Neural cell (in vitro differentiated cells): ENCODE data around the gene AGXT2. TPM values are rescaled to one million over a fixed set of nuclear protein-coding genes. Genes with fewer than 3 reads are reported as not detected.

Experiments
- H2AFZ ChIP-seq: fragments of 200-600, 300-800 bp; sonication (generic), shearing (Covaris generic); 2 replicates; pipeline ENCODE4 v1.6.0; 2014; ENCODE audit warnings: low read depth, mild to moderate bottlenecking, antibody characterized with exemption, low read length, moderate library complexity
- H3F3A ChIP-seq: fragments of 200-600 bp; shearing (Covaris generic); 2 replicates; pipeline ENCODE4 v1.6.1; 2016; ENCODE audit warnings: mild to moderate bottlenecking, moderate library complexity, mixed read lengths, antibody characterized with exemption, low read length; ENCODE audit not compliant: insufficient read depth, poor library complexity, severe bottlenecking
- H3K27ac ChIP-seq: fragments of 200-600, 300-800 bp; sonication (generic), shearing (Covaris generic); 2 replicates; pipeline ENCODE4 v1.5.1; 2014; ENCODE audit warnings: mild to moderate bottlenecking, low read length, moderate library complexity
- H3K27me3 ChIP-seq: fragments of 300-800, 200-600 bp; sonication (generic), shearing (Covaris generic); 2 replicates; pipeline ENCODE4 v1.6.0; 2014; ENCODE audit warnings: mild to moderate bottlenecking, low read depth, low read length, moderate library complexity; ENCODE audit not compliant: insufficient read depth
- H3K36me3 ChIP-seq: fragments of 300-800, 200-600 bp; sonication (generic), shearing (Covaris generic); 2 replicates; pipeline ENCODE4 v1.5.1; 2014; ENCODE audit warnings: mild to moderate bottlenecking, antibody characterized with exemption, low read length, moderate library complexity; ENCODE audit not compliant: insufficient read depth
- H3K4me2 ChIP-seq: fragments of 300-800, 200-600 bp; sonication (generic), shearing (Covaris generic); 2 replicates; pipeline ENCODE4 v1.6.0; 2014; ENCODE audit warnings: mild to moderate bottlenecking, low read length
- H3K4me3 ChIP-seq: fragments of 300-800, 200-600 bp; sonication (generic), shearing (Covaris generic); 2 replicates; pipeline ENCODE4 v1.5.1; 2014; ENCODE audit warnings: mild to moderate bottlenecking, low read length, moderate library complexity
- H3K79me2 ChIP-seq: fragments of 200-600 bp; shearing (Covaris generic); replicated peaks from 2 replicates; pipeline ENCODE4 v1.6.0; 2014; ENCODE audit warnings: mild to moderate bottlenecking, low read length, moderate library complexity; ENCODE audit not compliant: insufficient read depth
- H3K9ac ChIP-seq: fragments of 300-800, 200-600 bp; sonication (generic), shearing (Covaris generic); 2 replicates; pipeline ENCODE4 v1.6.1; 2016; ENCODE audit warnings: mild to moderate bottlenecking, low read length, mixed read lengths
- H3K9me2 ChIP-seq: fragments of 200-600 bp; shearing (Covaris generic); 2 replicates; pipeline ENCODE4 v1.6.1; 2016; ENCODE audit warnings: mild to moderate bottlenecking, low read length, mixed read lengths; ENCODE audit not compliant: insufficient read depth
- H3K9me3 ChIP-seq: fragments of 200-600, 300-800 bp; sonication (generic), shearing (Covaris generic); 2 replicates; pipeline ENCODE4 v1.6.1; 2016; ENCODE audit warnings: mild to moderate bottlenecking, mixed run types, low read length, moderate library complexity, mixed read lengths
- H4K20me1 ChIP-seq: fragments of 200-600 bp; shearing (Covaris generic); 2 replicates; pipeline ENCODE4 v1.6.1; 2016; ENCODE audit warnings: mild to moderate bottlenecking, mixed run types; ENCODE audit not compliant: insufficient read depth
- CTCF ChIP-seq: fragments of 450-650 bp; IDR thresholded peaks from 2 replicates; pipeline ENCODE4 v1.5.1; 2014; ENCODE audit warnings: antibody characterized with exemption, mild to moderate bottlenecking, moderate library complexity; ENCODE audit not compliant: poor library complexity, severe bottlenecking
- EP300 ChIP-seq: fragments of 450-650 bp; conservative IDR thresholded peaks from 2 replicates; pipeline ENCODE4 v1.6.1; 2014; ENCODE audit warnings: antibody characterized with exemption, mild to moderate bottlenecking, moderate library complexity; ENCODE audit not compliant: poor library complexity, severe bottlenecking
- EZH2 ChIP-seq: fragments of 200-600, 300-800 bp; shearing (Covaris generic), sonication (generic); IDR thresholded peaks from 2 replicates; pipeline ENCODE4 v1.6.1; 2014; ENCODE audit warnings: antibody characterized with exemption, low read length, borderline replicate concordance, mild to moderate bottlenecking; ENCODE audit not compliant: insufficient read depth, poor library complexity, severe bottlenecking
- MXI1 ChIP-seq: fragments of 450-650 bp; conservative IDR thresholded peaks from 2 replicates; pipeline ENCODE4 v1.6.1; 2014; ENCODE audit warnings: antibody characterized with exemption, mild to moderate bottlenecking; ENCODE audit not compliant: poor library complexity, severe bottlenecking
- POLR2AphosphoS5 ChIP-seq: IDR thresholded peaks from 2 replicates; pipeline ENCODE4 v1.6.1; 2012
- RAD21 ChIP-seq: fragments of 450-650 bp; conservative IDR thresholded peaks from 2 replicates; pipeline ENCODE4 v1.6.1; 2014; ENCODE audit warnings: antibody characterized with exemption, mild to moderate bottlenecking, moderate library complexity
- REST ChIP-seq: IDR thresholded peaks from 2 replicates; pipeline ENCODE4 v1.6.1; 2012; ENCODE audit warnings: borderline replicate concordance
- SMC3 ChIP-seq: fragments of 450-650 bp; conservative IDR thresholded peaks from 2 replicates; pipeline ENCODE4 v1.6.1; 2014; ENCODE audit warnings: antibody characterized with exemption, mild to moderate bottlenecking, moderate library complexity; ENCODE audit not compliant: poor library complexity
- TAF1 ChIP-seq: IDR thresholded peaks from 2 replicates; pipeline ENCODE4 v1.6.1; 2012; ENCODE audit warnings: low read depth
- polyA plus RNA-seq: library from polyadenylated mRNA; depleted of rRNA; stranded (reverse); fragments of >200 nt; gene quantifications from 2 replicates; pipeline ENCODE4 v1.2.3, GENCODE V29; 2014

The AGXT2 gene
- polyA plus RNA-seq, 1 donor from 2014 or later = not detected

GRCh38 chr5:35058374-35058788 lies 10.6 kb upstream of the AGXT2 start:
- no peaks in the 10 kb centered on the region for H3F3A ChIP-seq
- H3K36me3 ChIP-seq = no peaks in the 10 kb centered on the region
- no peak overlapping the region for H3K27ac ChIP-seq
- H3K27me3 ChIP-seq = no peaks in the 10 kb centered on the region
- no peak overlapping the region for H3K4me2 ChIP-seq
- no peaks in the 10 kb centered on the region for H3K79me2 ChIP-seq
- H3K9me2 ChIP-seq = no peaks in the 10 kb centered on the region
- H3K9me3 ChIP-seq = no peaks in the 10 kb centered on the region
- no peaks in the 10 kb centered on the region for H4K20me1 ChIP-seq
- H3K4me3 ChIP-seq = no peak overlapping the region
- no peak overlapping the region for H2AFZ ChIP-seq
- no peak overlapping the region for H3K9ac ChIP-seq
- TF ChIP-seq MXI1 (no peak), EP300 (no peak), REST (no peak), RAD21 (no peak), CTCF (no peak), POLR2AphosphoS5 (no peak), EZH2 (no peak), TAF1 (no peak), SMC3 (no peak)

GRCh38 chr5:35056686-35057085 lies 8.9 kb upstream of the AGXT2 start:
- no peak overlapping the region for H3K9ac ChIP-seq
- H3K4me2 ChIP-seq = no peak overlapping the region
- H3K4me3 ChIP-seq = no peak overlapping the region
- TF ChIP-seq EP300 (no peak), SMC3 (no peak), EZH2 (no peak), POLR2AphosphoS5 (no peak), CTCF (no peak), REST (no peak), MXI1 (no peak), TAF1 (no peak)
- H3K27me3 ChIP-seq = no peaks in the 10 kb centered on the region
- no peaks in the 10 kb centered on the region for H3K79me2 ChIP-seq
- no peak overlapping the region for H3K27ac ChIP-seq
- H3K9me3 ChIP-seq = no peaks in the 10 kb centered on the region
- H2AFZ ChIP-seq = no peak overlapping the region
- no peaks in the 10 kb centered on the region for H3K9me2 ChIP-seq
- no peaks in the 10 kb centered on the region for H4K20me1 ChIP-seq
- no peaks in the 10 kb centered on the region for H3K36me3 ChIP-seq
- H3F3A ChIP-seq = no peaks in the 10 kb centered on the region
